GM19351 (cell line): ENCODE data around the gene PHF13.

Experiments used
- ATAC-seq: cut with Tn5 transposase; IDR thresholded peaks from one replicate; pipeline ENCODE4 v1.9.1; 2021; ENCODE audit warnings: mild to moderate bottlenecking, moderate library complexity; ENCODE audit not compliant: unreplicated experiment

Gene PHF13

DNA sequence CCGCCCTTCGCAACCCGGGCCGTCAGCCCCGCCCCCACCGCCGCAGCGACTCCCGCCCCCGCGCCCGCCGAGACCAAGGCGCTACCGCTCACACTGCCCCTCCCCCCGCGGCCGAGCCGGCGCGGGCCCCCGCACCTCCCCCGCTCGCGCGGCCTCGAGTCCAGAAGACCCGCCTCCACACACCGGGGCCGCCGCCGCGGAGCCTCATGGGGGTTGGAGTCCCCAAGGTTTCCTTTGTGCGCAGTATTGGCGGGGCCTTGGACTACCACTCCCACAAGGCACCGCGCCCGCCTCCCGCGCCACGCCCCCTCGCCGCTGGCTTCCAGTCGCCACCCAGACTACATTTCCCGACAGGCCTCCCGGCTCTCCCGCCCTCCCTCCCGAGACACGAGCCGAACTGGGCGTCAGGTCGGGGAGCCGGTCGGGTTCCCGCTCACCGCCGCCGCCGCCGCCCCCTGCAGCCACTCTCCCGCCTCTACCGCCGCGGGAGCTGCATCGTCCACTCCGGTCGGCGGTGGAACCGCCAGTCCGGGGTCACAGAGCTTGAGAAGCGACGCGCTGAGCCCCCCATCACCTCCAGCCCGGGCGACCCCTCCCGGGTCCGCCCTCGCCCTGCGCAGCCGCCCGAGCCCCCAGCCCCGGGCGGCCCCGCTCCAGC is at the start of gene PHF13:
TSS of gene PHF13 (plus strand) at position 371 of the 658 bp plus-strand sequence. CDS start 336 bp downstream, outside the sequence.
- peak; percentile 88 for ATAC-seq

DNA sequence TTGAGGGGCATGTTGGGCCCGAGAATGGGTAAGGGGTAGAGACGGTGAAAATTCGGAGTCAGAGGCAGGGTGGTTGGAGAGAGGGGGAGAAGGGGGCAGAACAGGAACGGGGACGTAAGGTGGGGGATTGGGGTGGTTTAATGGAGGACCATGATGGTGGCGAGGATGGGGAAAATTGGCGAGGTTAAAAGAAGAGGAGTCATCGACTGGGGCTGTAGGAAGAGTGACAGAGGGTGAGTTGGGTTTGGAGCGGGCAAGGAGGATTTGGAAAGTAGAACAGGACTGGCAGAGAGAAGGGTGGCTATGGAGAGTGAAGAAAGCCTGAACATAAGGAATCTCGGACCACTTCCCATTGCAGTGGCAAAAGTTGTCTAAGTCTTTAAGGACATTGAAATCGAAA is 44.5 kb upstream of the PHF13 start:
- no peak for ATAC-seq

DNA sequence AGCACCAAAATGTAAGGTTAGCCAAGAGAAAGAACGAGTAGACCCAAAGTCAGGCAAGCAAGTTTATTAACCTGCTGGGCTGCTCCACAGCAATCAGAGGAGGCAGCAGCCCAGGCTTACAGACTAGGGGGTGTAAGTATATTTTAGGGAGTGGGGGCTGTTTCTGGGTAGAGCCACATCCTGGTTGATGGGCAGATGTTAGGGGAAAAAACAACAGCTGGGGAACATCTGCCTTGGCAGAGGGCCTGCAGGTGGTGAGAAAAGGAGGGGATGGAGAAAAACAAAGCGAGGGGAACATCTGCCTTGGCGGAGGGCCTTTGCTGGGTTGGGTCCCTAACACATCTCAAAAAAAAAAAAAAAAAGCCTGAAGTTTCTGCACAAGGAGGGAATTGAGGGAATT is 43.4 kb upstream of the PHF13 start:
- no peak for ATAC-seq

DNA sequence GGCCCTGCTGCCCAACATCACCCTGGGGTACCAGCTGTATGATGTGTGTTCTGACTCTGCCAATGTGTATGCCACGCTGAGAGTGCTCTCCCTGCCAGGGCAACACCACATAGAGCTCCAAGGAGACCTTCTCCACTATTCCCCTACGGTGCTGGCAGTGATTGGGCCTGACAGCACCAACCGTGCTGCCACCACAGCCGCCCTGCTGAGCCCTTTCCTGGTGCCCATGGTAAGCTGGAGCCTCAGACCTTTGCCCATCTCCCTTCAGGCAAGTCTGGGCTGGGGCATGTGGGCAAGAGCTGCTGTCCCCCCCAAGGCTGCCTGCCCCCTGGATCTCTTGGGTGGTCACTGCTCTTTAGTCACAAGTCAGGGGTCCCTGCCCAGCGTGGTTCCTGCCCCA is 42.5 kb upstream of the PHF13 start:
- ATAC-seq = no peak

DNA sequence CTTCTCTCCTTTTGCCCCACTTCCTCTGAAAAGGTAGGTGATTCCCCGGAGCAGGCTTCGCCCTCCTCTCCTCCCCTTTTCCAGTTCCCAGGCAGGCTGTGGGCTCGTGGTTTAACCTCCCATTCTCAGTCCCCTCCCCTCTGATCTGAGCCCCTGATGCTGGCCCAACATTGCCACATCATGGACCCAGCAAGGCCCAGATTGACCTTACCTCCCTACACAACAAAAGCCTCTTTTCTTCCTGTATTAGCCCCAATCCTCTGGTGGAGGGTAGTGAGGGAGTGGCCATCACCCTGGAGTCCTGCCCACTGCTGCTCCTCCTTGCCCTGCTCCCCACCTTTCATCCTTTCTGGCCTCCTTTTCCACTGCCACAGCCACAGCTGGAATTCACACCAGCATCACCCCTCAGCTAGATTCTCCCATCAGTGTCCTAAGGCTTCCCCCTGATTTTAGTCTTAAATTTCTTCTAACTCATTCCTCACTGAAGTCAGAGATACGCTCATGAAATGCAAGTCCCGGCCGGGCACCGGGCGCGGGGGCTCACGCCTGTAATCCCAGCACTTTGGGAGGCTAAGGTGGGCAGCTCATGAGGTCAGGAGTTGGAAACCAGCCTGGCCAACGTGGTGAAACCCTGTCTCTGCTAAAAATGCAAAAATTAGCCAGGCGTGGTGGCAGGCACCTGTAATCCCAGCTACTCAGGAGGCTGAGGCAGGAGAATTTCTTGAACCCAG is 40.7 kb upstream of the PHF13 start:
- no peak for ATAC-seq

DNA sequence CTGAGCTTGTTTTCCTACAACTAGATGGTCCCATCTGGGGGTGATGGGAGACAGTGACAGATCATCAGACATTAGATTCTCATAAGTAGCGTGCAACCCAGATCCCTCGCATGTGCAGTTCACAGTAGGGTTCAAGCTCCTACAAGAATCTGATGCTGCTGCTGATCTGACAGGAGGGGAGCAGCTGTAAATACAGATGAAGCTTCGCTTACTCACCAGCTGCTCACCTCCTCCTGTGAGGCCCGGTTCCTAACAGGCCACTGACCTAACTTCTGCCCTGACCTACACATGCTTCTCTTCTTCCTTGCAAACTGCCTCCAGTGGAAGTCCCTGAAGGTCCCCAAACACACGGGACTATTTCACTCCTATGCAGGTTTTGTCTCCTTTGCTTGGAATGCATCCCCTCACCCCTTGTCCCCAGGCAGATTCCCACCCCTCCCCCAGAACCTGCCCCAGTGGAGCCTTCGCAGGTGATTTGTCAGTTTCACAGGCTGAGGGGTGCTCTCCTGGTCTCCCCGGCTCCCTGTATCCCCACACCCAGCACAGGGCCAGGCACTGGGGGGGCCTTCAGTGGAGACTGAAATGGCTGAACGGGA is 39.4 kb upstream of the PHF13 start:
- no peak for ATAC-seq

DNA sequence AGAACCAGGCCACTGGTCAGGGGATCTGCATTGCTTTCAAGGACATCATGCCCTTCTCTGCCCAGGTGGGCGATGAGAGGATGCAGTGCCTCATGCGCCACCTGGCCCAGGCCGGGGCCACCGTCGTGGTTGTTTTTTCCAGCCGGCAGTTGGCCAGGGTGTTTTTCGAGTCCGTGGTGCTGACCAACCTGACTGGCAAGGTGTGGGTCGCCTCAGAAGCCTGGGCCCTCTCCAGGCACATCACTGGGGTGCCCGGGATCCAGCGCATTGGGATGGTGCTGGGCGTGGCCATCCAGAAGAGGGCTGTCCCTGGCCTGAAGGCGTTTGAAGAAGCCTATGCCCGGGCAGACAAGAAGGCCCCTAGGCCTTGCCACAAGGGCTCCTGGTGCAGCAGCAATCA is 38.7 kb upstream of the PHF13 start:
- no peak for ATAC-seq

DNA sequence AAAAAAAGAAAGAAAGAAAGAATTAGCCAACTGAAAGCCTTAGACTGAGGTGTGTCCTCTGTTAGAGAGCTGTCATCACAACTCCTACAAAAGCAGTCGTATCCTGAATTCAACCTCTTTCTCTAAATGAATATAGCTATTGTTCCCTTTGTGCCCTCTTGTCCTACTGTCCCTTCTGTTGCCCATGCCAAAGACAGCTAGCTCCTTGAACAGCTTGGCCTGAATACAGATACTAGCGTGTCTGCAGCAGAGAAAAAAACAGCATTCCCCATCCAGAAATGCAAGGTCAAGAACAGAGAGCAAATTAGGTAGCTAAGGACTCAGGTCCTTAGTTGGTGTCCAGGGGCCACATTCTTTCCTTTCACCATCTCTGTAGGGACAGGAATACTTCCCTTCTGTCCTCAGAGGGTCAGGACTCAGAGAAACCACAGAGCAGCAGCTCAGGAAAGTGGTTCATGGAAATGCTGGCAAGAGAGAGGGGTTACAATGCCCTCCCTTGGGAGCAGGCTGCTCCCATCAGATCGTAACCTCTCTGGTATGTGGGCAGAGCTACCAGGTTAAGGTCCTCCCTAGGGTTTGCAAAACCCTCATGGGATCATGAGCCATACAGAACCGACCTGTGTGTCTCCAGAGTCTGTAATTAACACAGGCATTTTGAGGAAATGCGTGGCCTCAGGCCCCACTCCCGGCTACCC is 35.6 kb upstream of the PHF13 start:
- no peak for ATAC-seq

DNA sequence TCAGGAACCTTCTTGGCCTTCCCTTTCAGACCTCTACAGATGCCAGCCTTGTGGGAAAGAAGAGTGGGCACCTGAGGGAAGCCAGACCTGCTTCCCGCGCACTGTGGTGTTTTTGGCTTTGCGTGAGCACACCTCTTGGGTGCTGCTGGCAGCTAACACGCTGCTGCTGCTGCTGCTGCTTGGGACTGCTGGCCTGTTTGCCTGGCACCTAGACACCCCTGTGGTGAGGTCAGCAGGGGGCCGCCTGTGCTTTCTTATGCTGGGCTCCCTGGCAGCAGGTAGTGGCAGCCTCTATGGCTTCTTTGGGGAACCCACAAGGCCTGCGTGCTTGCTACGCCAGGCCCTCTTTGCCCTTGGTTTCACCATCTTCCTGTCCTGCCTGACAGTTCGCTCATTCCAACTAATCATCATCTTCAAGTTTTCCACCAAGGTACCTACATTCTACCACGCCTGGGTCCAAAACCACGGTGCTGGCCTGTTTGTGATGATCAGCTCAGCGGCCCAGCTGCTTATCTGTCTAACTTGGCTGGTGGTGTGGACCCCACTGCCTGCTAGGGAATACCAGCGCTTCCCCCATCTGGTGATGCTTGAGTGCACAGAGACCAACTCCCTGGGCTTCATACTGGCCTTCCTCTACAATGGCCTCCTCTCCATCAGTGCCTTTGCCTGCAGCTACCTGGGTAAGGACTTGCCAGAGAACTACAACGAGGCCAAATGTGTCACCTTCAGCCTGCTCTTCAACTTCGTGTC is 34.7 kb upstream of the PHF13 start:
- no peak for ATAC-seq

DNA sequence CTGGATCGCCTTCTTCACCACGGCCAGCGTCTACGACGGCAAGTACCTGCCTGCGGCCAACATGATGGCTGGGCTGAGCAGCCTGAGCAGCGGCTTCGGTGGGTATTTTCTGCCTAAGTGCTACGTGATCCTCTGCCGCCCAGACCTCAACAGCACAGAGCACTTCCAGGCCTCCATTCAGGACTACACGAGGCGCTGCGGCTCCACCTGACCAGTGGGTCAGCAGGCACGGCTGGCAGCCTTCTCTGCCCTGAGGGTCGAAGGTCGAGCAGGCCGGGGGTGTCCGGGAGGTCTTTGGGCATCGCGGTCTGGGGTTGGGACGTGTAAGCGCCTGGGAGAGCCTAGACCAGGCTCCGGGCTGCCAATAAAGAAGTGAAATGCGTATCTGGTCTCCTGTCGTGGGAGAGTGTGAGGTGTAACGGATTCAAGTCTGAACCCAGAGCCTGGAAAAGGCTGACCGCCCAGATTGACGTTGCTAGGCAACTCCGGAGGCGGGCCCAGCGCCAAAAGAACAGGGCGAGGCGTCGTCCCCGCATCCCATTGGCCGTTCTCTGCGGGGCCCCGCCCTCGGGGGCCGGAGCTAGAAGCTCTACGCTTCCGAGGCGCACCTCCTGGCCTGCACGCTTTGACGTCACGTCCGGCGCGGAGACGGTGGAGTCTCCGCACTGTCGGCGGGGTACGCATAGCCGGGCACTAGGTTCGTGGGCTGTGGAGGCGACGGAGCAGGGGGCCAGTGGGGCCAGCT is 34.0 kb upstream of the PHF13 start, which contains the start of gene ZBTB48:
TSS of gene ZBTB48 (plus strand) at position 621 of the 745 bp plus-strand sequence. CDS start 616 bp downstream, outside the sequence.
- peak; percentile 98 for ATAC-seq

DNA sequence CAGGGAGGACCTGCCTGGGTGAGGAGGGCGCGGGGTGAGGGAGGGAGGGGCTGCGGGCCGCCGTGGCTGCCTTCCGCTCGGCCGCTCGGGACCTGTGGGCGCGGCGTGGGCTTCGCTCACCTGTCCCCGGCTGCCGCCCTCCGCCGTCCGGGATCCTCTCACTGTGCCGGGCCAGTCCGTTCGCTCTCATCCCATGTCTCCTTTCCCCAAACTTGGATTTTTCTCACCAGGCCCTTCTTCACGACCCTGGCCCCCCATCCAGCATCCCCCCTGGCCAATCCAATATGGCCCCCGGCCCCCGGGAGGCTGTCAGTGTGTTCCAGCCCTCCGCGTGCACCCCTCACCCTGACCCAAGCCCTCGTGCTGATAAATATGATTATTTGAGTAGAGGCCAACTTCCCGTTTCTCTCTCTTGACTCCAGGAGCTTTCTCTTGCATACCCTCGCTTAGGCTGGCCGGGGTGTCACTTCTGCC is 33.4 kb upstream of the PHF13 start:
- ATAC-seq = no peak

DNA sequence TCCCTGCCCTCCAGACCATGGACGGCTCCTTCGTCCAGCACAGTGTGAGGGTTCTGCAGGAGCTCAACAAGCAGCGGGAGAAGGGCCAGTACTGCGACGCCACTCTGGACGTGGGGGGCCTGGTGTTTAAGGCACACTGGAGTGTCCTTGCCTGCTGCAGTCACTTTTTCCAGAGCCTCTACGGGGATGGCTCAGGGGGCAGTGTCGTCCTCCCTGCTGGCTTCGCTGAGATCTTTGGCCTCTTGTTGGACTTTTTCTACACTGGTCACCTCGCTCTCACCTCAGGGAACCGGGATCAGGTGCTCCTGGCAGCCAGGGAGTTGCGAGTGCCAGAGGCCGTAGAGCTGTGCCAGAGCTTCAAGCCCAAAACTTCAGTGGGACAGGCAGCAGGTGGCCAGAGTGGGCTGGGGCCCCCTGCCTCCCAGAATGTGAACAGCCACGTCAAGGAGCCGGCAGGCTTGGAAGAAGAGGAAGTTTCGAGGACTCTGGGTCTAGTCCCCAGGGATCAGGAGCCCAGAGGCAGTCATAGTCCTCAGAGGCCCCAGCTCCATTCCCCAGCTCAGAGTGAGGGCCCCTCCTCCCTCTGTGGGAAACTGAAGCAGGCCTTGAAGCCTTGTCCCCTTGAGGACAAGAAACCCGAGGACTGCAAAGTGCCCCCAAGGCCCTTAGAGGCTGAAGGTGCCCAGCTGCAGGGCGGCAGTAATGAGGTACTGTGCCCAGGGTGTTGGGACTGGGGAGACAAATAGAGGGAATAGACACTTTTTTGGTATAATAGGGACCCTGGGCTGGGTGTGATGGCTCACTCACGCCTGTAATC is 32.7 kb upstream of the PHF13 start:
- no peak for ATAC-seq

DNA sequence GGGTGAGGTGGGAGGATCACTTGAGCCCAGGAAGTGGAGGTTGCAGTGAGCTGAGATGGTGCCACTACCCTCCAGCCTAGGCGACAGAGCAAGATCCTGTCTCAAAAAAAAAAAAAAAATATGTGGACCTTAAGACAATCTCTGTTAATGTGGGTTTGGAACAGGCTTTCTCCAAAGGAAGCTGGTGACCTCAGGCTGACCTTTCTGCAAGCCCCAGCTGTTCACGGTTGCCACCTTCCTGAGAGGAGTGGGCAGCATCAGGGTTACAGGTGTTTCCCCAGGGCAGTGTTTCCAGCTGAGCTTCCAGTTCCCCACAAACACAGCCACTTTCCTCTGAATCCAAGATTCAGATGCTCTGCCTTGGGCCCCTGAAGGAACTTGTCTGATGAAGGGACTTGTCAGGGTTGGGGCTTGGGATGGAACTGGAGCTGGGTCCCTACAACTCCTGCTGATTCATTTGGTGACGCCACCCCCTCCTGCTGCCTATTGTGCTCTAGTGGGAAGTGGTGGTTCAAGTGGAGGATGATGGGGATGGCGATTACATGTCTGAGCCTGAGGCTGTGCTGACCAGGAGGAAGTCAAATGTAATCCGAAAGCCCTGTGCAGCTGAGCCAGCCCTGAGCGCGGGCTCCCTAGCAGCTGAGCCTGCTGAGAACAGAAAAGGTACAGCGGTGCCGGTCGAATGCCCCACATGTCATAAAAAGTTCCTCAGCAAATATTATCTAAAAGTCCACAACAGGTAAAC is 31.8 kb upstream of the PHF13 start:
- no peak for ATAC-seq

DNA sequence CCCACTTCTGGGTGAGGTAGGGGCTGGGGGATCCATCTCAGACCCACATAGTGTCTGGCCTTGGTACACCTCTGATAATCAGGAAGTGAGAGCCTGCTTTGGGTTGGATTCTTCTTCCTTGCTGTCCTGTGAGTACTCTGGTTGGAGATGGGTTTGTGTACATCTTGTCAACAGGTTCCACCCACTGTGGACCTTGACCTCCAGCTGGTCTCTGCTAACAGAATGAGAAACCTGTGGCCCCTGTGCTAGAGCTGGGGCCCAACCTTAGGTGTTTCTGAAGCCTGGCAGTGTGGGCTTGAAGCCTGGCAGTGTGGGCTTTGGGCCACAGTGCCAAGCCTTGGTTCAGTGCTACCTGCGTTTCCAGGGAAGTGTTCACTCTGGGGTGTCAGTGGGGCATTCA is 31.2 kb upstream of the PHF13 start:
- ATAC-seq = no peak

DNA sequence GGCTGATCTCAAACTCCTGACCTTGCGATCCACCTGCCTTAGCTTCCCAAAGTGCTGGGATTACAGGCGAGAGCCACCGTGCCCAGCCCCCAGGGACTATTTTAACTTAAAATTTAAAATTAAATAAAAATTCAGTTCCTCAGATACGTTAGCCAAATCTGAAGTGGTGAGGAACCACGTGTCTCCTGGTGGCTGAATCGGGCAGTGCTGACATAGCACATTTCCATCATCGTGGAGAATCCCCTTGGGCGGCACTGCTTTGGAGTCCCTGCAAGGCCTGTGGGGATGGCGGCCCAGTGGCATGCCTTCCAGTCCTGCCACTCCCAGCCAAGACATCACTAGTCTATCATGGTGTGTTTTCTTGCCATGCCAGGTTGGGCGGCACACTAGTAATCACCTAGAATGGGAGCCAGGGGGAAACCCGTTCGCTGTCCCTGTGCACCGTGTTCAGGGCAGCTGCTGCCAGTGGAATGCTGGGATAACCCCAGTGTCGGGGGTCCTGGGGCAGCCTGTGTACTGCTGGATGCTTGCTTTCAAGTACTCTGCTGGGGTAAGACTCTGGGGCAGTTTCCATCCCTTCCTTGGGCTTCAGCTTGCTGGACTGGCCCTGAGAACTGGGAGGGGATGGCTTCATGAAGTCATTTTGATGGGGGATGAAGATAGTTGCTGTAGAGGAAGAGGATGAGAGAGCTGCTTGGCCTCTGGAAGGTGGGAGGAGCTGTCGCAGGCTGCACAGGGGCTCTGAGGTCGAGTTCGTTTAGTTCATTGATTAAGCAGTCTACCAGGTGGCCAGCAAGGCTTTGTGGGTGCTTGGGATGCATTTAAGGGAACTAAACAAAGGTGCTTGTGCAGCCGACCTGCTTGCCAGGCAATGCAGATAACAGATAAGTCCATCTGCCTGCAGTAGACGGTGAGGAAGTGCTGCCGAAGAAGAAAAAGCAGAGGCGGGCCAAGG is 29.1 kb upstream of the PHF13 start:
- no peak for ATAC-seq

DNA sequence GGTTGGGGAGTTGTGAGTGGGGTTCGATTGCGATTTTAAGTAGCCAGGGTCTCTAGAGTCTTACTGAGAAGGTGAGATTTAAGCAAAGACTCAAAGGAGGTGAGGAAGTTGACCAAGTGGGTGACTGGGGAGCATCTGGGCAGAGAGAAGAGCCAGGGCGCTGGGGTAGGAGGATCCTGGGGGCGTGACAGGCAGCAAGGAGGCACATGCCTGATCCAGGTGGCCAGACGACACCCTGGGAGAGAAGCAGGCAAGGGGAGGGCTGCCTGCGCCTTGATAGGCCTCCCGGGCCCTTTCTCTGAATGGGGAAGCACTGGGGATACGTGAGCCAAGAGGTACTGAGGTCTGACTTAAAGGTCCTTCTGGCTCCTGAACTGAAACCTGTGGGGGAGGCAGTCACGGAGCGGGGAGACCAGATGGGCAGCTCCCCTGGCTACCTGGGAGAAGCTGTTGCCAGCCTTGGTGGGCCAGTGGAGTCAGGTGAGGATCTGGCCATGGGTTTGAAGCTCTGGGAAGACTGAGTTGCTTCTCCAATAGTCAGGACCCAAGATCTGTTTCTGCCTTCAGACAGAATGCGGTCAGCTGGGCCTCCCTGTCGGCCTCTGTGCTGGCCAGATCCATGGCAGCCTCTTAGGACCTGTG is 28.3 kb upstream of the PHF13 start:
- no peak for ATAC-seq

DNA sequence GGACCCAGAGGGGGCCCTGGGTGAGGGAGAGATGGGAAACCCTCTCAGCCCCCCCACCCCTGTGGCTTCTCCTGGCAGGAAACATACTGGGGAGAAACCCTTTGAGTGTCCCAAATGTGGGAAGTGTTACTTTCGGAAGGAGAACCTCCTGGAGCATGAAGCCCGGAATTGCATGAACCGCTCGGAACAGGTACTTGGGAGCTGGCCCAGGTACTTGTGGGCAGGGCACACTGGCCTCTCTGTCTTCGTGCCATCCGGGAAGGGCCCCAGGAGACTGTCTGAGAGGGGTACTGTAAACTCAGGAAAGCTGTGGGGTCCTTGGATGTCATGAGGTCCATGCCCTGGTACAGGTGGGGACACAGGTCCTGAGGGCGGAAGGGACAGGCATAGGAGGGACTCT is 27.7 kb upstream of the PHF13 start:
- no peak for ATAC-seq
